HG02678 (cell line): Measurements from ENCODE around the gene USP3.
"Not testable (repeated sequence)": the region's sequence is repeated elsewhere in the genome, so short reads cannot be mapped to it uniquely, and the experiment has no call there.

Experiments
- ATAC-seq: cut with Tn5 transposase; IDR thresholded peaks from one replicate; pipeline ENCODE4 v1.9.1; 2021; ENCODE audit warnings: mild to moderate bottlenecking, moderate library complexity; ENCODE audit not compliant: unreplicated experiment

Gene USP3

DNA sequence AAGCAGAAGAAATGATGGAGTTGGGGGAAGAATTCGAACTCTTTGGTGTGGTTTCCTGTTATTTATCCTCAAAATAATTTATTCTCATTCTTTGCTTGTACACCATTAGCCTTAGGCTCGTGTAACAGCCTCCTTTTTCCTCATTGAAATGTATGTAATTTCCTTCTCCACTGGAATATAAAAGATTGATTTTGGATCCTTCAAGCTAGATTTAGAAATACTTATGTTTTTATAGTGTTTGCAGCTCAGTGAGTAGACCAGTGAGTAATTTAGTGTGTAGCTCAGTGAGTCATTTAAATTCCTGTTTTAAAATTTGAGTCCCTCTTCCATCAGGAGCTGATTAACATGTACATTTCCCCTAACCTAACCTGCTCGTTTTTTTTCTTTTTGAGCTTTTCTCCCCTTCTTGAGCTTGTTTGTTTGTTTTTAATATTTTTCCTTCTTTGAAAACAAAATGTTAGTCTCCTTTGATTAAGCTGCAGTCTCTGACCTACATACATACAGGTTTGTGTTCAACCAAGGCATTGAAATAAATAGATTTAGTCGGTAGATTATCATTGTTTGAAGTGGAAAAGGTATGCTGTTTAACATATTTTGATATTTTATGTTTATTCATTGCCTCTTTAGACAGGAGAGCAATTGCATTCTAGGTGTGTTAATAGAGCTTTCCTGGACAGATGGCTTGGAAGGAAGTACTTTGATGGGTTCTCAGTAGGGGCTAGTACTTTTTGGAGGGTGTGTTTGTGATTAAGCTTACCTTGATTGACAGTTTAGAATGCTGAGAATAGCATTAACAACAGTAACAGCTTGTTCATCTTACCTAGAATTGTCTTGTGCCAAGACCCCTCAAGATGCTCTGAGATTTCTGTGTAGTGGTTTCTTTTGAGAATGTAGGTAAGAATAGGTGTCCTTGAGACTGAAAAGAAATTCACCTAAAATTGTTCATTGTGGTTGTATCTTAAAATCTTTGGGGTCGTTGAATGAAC, 5.9 kb downstream of the USP3 start:
- no peak for ATAC-seq

DNA sequence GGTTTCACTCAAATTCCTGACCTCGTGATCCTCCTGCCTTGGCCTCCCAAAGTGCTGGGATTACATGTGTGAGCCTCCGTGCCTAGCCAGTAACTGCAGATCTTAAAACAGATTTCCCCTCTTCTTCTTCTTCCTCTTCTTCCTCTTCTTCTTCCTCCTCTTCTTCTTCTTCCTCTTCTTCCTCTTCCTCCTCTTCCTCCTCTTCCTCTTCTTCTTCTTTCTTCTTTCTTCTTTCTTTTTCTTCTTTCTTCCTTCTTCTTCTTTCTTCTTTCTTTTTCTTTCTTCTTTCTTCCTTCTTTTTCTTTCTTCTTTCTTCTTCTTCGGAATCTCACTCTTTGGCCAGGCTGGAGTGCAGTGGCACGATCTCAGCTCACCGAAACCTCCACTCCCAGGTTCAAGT, 7.8 kb downstream of the USP3 start:
- ATAC-seq = no peak

DNA sequence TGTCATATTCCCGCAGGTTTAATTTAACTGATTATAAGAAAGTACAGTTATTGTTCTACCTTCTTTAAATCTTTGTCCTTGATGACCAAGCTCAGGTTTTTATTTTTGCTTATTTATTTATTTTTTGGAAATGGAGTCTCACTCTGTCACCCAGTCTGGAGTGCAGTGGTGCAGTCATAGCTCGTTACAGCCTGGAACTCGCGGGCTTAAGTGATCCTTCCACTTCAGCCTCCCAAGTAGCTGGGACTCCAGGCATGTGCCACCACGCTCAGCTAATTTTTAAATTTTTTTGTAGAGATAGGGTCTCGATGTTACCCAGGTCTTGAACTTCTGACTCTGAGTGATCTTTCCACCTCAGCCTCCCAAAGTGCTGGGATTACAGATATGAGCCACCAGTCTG, 8.9 kb downstream of the USP3 start:
- no peak for ATAC-seq

DNA sequence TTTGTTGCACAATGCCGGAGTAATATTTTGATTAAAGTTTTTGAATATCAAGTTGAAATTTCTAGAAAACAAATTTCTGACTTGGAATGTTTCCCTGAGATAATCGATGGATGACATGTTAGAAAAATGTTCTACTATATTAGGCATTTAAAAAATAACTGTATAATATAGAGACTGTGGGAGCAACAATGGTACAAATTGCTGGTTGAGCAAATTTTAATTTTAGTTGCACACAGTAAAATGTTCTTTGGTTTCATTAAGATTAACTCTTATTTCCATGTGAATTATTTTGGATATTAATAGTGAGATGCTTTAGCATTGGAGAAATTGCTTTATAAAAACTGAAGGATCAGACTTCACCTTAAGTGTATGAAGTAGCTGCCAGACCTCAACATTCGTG, 9.3 kb downstream of the USP3 start:
- ATAC-seq = no peak

DNA sequence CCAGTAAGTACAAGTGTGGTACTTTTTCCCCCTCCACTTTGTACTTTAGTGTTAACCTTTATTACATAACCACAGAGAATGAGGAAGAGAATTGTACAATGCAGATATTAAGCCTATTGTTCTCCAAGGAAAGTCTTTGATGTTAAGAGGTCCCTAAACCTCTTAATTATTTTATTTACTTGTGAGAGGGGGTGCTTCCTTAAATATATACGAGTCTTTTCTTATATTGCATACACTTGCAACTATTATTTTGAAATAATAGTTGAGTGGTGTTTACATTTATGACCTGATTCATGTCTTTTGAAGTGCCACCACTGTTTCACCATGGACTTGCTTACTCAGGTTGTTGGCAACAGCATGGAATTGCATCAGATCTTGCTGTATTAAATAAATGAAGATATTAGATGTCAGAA, 10.1 kb downstream of the USP3 start:
- no peak for ATAC-seq

DNA sequence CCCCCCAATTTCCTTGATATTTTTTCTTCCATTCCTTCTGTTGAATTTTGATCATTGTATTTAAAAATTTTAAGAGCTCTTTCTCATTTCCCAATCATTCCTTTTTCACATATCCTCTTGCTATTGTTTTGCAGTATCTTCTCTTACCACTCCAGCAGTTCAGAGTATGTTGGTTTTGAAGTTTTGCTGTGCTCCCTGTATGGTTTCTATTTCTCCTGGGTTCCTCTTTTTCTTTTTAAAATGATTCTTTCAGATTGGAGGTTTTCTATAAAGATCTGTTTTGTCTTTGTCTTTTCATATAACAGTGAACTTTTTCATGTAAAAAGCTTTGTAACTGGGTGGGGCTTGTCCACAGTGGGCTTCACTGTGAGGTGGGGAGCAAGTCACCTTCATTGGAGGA, 12.8 kb downstream of the USP3 start:
- ATAC-seq = no peak

DNA sequence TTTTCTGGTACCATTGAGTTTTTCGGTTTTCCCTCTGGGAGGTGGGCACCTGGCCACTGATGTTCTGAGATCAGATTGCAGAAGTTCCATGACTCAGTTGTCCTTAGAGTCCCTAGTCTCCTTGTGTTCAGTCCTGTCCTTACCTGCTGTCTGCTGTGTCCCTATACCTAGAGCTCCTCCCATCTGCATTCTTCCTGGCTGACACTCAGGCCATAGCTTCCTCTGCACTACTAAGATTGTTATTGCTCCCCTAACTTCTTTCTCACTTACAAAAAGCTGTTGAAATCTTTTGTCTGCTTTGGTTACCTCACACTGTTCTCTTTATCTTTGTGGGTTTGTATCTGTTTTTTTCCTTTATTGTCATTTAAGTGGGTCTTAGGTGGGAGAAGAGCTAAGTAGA, 13.2 kb downstream of the USP3 start:
- no peak for ATAC-seq

DNA sequence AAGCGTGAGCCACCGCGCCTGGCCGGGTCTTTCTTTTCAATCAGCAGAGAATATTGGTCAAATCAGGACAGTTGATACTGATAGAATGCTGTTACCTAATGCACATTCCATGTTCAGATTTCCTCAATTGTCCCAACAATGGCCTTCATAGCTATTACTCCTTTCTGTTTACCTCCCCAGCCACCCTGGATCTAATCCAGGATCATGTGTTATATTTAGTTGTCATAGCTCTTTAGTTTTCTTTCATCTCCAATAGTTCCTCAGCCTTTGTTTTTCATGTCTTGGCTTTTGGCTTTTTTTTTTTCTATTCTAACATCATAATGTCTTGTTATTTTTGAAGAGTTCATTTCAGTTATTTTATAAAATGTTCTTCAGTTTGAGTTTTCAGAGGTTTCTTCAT, 14.6 kb downstream of the USP3 start:
- ATAC-seq = no peak

DNA sequence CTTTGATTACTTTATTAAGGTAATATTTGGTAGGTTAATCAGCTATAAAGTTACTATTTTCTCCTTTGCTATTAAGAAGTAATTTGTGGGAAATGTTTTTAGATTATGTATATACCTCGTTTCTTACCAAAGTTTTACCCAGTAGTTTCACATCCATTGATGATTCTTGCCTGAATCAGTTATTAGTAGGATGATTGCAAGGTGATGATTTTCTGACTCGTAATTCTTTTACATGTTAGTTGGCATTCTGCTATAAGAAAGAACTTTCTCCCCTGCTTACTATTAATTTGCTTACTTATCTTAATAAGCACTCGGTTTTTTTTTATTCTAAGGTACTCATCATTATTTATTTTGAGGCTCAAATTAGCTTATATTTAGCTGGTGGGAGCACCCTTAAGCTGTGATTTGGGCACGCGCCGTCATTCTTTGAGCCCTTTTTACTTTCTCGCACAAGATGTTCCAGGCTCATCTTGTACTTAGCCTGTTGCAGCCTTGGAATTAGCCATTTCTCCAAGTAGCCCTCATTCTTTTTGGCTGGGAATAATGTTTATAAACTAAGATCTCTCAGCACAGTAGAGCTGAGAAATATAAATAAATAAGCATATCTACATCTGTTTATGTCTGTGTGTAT, 15.3 kb downstream of the USP3 start:
- no peak for ATAC-seq

DNA sequence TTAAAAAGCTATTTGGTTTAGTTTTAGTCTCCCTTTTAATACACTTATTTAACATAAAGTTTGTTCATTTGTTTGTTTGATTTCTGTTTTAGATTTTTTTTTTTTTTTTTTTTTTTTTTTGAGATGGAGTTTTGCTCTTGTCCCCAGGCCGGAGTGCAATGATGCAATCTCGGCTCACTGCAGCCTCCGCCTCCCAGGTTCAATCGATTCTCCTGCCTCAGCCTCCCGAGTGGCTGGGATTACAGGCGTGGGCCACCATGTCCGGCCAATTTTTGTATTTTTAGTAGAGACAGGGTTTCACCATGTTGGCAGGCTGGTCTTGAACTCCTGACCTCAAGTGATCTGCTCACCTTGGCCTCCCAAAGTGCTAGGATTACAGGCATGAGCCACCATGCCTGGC, 16.1 kb downstream of the USP3 start:
- not testable (repeated sequence) for ATAC-seq

DNA sequence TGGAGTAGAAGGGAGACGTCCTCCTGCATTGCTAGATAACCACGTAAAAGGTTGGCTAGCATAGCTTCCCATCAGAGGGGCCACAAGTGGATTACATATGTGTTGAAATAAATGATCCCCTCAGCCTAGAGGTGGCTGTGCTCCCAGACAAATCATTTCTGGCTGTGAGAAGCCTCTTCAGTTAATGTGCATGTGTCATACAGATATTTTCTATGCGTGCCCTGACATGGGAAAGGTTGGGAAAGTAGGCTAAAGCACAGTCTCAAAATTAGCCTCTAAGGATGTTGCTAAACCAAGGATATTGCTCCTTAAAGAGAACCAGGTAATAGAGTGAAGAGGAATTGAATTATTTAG, 17.8 kb downstream of the USP3 start:
- ATAC-seq = no peak

DNA sequence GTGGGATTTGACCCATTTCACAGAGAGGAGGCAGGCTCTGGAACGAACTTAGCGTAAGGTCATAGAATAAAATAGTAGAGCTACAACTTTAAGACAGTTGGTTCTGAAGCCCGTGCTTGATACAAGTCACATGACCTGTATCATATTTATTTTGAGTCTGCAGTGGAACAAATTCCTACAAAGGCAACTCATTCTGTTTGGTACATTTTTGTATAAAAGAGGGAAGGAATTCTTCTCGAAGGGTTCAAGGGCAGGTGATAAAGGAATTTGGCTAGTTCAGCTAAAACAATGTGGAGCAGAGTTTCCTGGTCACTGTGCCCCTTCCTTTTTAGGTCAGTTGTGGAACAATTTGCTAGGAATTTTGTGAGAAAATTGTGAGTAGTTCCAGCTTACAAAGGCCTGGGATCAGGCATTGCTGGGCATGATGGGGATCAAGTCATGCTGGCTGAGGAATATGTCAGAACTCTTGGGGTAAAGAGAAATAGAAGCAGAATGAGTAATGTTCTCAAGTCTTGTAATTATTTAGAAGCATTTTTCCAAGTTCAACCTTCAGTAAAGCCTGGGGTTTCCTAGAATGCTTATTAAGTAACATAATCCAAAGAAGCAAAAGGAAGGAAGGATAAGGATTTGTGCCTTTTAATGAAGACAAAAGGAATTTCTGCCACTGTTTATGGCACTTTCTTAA, 19.1 kb downstream of the USP3 start:
- ATAC-seq = no peak

DNA sequence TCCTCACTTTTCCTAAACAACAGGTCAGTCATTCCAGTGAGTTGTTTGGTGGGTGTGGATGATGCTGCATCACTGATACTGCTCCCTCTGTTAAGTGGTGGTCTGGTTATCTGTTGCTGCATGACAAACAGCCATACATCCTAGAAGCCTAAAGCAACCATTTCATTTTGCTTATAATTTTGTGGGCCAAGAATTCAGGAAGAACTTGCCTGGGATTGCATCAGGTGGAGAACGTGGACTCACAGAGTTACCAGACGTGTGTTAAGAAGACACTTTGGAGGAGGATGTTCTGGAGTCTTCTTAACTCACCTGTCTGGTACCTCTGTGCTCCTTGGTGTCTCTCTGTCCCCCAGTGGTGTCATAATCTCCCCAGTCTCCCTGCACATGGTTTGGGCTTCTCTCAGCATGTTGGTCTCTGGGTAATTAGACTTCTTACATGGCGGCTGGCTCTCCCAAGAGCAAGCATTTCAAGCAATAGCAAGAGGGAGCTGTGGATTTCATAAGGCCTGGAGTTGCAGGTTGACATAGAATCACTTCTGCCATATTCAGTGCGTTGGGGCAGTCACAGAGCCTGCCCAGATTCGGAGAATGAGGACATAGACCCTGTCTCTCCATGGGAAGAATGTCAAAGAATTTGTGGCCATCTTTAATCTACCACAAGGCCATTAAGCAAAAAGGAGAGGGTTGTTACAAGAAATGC, 20.1 kb downstream of the USP3 start:
- ATAC-seq = no peak

DNA sequence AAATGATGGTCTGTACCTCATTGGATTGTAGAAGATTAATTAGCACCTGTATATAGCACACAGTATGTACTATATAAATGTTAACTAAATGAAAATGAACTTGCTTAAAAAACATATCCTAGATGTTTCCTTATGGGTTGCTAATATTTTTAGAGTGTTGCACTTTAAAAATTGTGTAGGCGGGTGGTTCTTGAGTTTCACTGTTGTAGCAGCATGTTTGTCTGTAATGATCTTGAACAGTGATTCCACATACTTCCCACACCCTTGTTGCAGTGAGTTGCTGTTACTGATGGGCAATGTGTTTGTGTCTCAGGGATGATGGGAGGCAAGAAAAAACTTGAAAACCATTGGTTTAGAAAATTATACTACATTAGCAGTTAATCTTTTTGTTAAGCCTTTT, 22.0 kb downstream of the USP3 start:
- no peak for ATAC-seq

DNA sequence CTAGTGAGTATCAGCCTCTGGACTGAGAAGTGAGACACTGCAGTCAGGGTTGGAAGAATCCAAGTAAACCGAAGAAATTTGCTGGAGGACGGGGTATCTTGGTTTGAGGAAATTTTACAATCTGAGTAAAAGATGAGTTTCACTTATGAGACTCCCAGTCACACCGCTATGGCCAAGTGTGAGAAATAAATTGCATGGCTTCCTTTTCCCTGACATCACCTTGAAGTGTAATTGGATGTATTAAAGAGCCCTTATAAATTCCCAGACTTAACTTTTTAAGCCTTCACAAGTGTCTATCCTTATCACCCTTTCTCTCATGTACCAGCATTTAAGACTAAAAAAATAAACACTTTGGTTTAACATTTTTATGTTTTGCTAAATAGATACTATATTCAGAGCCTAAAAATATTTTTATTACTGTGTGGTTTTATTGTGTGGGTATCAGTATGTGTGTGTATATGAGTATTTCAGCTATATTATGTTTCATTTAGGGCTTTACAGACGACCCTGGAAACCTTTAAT, 23.8 kb downstream of the USP3 start:
- ATAC-seq = no peak

DNA sequence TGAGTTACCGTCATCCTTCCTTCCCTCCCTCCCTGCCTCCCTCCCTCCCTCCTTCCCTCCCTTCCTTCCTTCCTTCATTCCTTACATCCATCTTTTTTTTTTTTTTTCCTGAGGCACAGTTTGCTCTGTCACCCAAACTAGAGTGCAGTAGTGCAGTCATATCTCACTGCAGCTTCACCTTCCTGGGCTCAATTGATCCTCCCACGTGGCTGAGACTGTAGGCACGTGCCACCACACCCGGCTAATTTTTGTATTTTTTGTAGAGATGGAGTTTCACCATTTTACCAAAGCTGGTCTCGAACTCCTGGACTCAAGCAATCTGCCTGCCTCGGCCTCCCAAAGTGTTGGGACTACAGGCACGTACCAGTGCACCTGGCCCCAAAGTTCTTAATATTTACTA, 25.8 kb downstream of the USP3 start:
- ATAC-seq = no peak

DNA sequence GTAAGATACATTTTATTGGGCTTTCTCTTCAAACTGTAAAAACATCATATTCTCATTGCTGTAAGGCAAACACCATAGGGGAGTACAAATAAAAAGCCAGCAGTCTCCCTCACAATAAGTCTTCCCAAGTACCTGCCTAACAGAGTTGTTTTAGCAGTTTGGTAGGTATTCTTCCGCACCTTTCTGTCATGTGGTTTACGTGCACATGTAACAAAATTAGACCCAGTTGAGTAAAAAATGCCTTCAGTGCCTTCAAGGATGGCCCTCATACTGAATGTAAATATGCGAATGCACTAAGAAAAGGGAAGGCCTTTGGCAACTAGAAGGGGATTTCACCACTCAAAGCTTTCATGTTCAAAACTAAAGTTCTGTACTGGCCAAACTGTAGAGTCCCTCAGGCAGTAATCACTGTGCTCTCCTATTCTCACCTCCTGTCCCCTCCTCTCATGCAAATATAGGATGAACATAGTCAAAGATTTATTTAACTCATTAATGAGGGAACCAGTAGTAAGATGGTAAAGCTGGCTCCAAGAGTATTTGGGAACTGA, 26.4 kb downstream of the USP3 start:
- peak; percentile 56 for ATAC-seq

DNA sequence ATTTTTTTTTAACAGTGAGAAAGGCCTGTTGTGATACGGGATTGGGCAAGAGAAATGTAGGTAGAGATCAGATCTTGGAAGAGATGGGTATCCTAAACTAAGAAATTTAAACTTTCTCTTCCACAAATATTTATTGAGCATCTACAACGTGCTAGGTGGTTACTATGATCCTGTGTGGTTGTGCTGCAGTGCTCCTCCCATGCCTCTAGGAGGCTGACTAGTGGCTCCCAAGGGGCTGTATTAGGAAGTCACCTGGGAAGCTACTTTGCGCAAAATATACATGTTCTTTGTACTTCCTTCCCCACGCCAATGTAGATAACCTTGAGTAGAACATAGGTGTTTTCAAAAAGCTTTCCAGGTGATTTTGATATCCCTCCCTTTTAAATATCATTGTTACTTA, 27.2 kb downstream of the USP3 start:
- no peak for ATAC-seq

DNA sequence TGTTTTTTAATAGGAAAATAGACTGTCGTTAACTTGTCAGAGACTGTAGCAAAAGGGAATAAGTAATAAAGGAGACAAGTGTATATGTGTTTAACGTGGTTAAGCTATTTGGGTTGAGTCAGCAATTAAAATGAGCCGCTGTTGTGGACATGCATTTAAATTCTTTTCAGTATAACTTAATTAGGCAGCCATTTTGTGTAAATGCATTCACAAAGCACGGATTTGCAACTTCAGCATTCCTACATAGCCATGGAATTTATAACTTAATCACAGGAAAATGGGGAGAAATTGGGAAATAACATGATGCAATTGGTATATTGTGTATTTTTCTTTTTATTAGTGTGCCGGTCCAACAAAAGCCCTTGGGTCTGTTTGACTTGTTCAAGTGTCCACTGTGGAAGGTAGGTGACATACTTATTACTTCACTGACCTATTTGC, 27.9 kb downstream of the USP3 start:
- ATAC-seq = no peak

DNA sequence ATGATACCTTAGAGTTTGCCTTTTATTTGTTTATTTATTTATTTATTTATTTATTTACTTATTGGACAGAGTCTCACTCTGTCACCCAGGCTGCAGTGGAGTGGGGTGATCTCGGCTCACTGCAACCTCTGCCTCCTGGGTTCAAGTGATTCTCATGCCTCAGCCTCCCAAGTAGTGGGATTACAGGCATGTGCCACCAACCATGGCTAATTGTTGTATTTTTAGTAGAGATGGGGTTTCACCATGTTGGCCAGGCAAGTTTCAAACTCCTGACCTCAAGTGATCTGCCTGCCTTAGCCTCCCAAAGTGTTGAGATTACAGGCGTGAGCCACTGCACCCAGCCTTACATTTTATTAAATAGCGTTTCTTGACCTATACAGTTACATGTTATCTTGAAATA, 30.5 kb downstream of the USP3 start:
- not testable (repeated sequence) for ATAC-seq

DNA sequence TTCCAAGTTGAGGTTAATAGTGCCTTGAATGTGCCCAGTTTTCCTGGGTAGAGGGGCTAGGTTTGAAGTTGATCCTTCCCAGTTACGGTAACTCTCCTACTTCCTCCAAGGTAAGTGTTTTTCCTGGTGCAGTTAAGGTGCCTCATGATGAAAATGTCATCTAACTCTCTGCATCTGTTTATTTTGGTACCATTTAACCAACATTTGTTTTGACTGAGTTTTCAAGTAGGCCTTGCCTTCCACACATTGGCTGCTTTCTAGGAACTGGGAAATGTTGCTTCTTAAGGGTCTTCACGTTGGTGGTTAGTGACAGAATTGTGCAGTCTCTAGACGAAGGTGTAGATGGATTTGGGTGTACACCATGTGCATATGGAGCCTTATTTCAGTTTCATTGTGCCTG, 31.3 kb downstream of the USP3 start:
- ATAC-seq = no peak
